Measurements from ENCODE around the gene BRD3. TPM values are rescaled to one million over a fixed set of nuclear protein-coding genes. Genes with fewer than 3 reads are reported as not detected.

BRD3 gene
- total and polyA plus RNA-seq, 3 donors from 2014 or later = 30.2 to 64.5 (median 44.3) TPM

GRCh38 chr9:133998915-133999595, 68.8 kb downstream of the BRD3 start:
- Histone ChIP-seq H3K9me3 (no peaks in the 10 kb centered on the region), H3K27ac (no peak overlapping the region), H3K27me3 (no peaks in the 10 kb centered on the region), H3K36me3 (ENCODE audit: low read depth, missing control alignments) (no peaks in the 10 kb centered on the region), H3K4me3 (no peak overlapping the region), H3K4me1 (peaks cover 3% of the 10 kb centered on the region)
- WGBS, 2 donors = 95 to 100% methylated on average over 1 of the region's 1 CpG
- TF ChIP-seq POLR2A (IDR thresholded peaks at IDR 0.05) (no peak), CTCF (IDR thresholded peaks at IDR 0.05) (no peak)
- intact Hi-C loops (cut with DNase I; ENCODE audit: low total_unique reads) = no loop called here
- DNase-seq = no peak

- 92 to 97% methylated on average over 2 of the region's 2 CpGs for WGBS, 2 donors
- H3K4me1 ChIP-seq = peaks cover 9% of the 10 kb centered on the region
Observed at GRCh38 chr9:133997584-133997983, 70.2 kb downstream of the BRD3 start.

GRCh38 chr9:133996531-133997520, 71.0 kb downstream of the BRD3 start:
- intact Hi-C loops (cut with DNase I; ENCODE audit: low total_unique reads) = no loop called here
- Histone ChIP-seq H3K27me3 (no peaks in the 10 kb centered on the region), H3K27ac (no peak overlapping the region), H3K36me3 (ENCODE audit: low read depth, missing control alignments) (no peaks in the 10 kb centered on the region), H3K4me3 (no peak overlapping the region), H3K9me3 (no peaks in the 10 kb centered on the region), H3K4me1 (peaks cover 9% of the 10 kb centered on the region)
- WGBS, 2 donors = 73 to 79% methylated on average over 24 of the region's 24 CpGs
- TF ChIP-seq CTCF (IDR thresholded peaks at IDR 0.05) (no peak), POLR2A (IDR thresholded peaks at IDR 0.05) (no peak)
- no peak for DNase-seq

More at GRCh38 chr9:133997584-133997983, 70.2 kb downstream of the BRD3 start:
- TF ChIP-seq POLR2A (IDR thresholded peaks at IDR 0.05) (no peak), CTCF (IDR thresholded peaks at IDR 0.05) (no peak)
- H3K9me3 ChIP-seq = no peaks in the 10 kb centered on the region
- H3K4me3 ChIP-seq = no peak overlapping the region
- intact Hi-C loops (cut with DNase I; ENCODE audit: low total_unique reads) = no loop called here
- no peak for DNase-seq
- no peaks in the 10 kb centered on the region for H3K27me3 ChIP-seq
- H3K36me3 ChIP-seq (ENCODE audit: low read depth, missing control alignments) = no peaks in the 10 kb centered on the region
- no peak overlapping the region for H3K27ac ChIP-seq

GRCh38 chr9:133995012-133995896, 72.6 kb downstream of the BRD3 start:
- Histone ChIP-seq H3K27me3 (no peaks in the 10 kb centered on the region), H3K36me3 (ENCODE audit: low read depth, missing control alignments) (no peaks in the 10 kb centered on the region), H3K4me1 (peaks cover 9% of the 10 kb centered on the region), H3K4me3 (no peak overlapping the region), H3K9me3 (no peaks in the 10 kb centered on the region), H3K27ac (no peak overlapping the region)
- TF ChIP-seq POLR2A (IDR thresholded peaks at IDR 0.05) (no peak), CTCF (IDR thresholded peaks at IDR 0.05) (no peak)
- intact Hi-C loops (cut with DNase I; ENCODE audit: low total_unique reads) = no loop called here
- no peak for DNase-seq
- WGBS, 2 donors = 75 to 80% methylated on average over 16 to 17 of the region's 17 CpGs

Data from testis (tissue), 3 donors.